Measurements from ENCODE around the gene SRMS. TPM values are rescaled to one million over a fixed set of nuclear protein-coding genes. Genes with fewer than 3 reads are reported as not detected.

Gene SRMS
- total and polyA plus RNA-seq, 4 donors = 0.06 TPM; not detected in 3

DNA sequence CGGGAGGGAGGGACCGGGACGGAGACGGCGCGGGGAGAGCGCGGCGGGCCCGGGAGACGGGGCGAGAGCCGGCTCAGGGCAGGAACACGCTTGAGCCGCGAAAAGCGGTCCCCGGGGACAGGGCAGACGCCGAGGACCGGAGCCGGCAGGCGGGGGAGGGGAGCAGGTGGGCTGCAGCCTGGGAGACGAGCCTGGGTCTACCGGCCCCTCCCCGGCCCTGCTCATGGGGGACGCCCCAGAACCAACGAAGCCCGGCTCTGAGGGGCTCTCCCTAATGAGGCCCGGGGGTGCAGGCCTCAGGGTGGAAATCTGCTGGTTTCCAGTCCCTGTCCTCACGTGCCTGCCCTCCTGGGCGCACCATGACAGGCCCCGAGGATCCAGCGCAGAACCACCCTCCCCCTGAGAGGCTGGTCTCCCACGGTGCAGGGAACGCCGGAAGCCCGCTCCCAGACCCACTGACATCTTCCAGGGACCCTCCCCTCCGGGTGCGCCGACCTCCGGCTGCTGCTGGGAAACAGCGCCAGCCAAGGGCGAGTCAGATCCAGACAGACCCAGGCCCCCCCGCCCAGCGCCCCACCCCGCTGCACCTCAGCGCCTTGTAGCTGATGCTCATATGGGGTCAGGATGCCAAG, 48.1 kb downstream of the SRMS start:
- Histone ChIP-seq H3K9ac (ENCODE audit: insufficient read depth in 1 of 2, low read length in 2 of 2) (no peak overlapping the region), H3K27me3 (ENCODE audit: control insufficient read depth in 3 of 3, insufficient read depth in 3 of 3, low read length in 2 of 3) (peaks cover 17 to 50% (median 21%) of the 10 kb centered on the region in 3 donors), H3K27ac (ENCODE audit: low read depth in 1 of 2, low read length in 1 of 2) (peak overlapping the region in 1 of 2 donors; percentile 74), H3K4me3 (no peak overlapping the region), H3K4me1 (ENCODE audit: control insufficient read depth in 5 of 5, insufficient read depth in 5 of 5, low read length in 5 of 5) (peaks cover 0 to 8% (median 2%) of the 10 kb centered on the region in 5 donors), H3K9me3 (ENCODE audit: control insufficient read depth in 4 of 4, insufficient read depth in 3 of 4, low read length in 3 of 4) (peaks cover 0 to 2% (median under 1%) of the 10 kb centered on the region in 4 donors), H3K36me3 (ENCODE audit: control insufficient read depth in 4 of 4, insufficient read depth in 4 of 4, low read length in 4 of 4) (no peaks in the 10 kb centered on the region)
- TF ChIP-seq, protein P1, sequence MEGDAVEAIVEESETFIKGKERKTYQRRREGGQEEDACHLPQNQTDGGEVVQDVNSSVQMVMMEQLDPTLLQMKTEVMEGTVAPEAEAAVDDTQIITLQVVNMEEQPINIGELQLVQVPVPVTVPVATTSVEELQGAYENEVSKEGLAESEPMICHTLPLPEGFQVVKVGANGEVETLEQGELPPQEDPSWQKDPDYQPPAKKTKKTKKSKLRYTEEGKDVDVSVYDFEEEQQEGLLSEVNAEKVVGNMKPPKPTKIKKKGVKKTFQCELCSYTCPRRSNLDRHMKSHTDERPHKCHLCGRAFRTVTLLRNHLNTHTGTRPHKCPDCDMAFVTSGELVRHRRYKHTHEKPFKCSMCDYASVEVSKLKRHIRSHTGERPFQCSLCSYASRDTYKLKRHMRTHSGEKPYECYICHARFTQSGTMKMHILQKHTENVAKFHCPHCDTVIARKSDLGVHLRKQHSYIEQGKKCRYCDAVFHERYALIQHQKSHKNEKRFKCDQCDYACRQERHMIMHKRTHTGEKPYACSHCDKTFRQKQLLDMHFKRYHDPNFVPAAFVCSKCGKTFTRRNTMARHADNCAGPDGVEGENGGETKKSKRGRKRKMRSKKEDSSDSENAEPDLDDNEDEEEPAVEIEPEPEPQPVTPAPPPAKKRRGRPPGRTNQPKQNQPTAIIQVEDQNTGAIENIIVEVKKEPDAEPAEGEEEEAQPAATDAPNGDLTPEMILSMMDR (IDR thresholded peaks at IDR 0.05; ENCODE audit: control extremely low read depth, extremely low read depth) = no peak
- ATAC-seq (ENCODE audit: insufficient read depth, low FRiP score) (no peak), DNase-seq (no peak)
- WGBS, 2 donors = 8 to 15% methylated on average over 34 to 48 of the region's 48 CpGs

DNA sequence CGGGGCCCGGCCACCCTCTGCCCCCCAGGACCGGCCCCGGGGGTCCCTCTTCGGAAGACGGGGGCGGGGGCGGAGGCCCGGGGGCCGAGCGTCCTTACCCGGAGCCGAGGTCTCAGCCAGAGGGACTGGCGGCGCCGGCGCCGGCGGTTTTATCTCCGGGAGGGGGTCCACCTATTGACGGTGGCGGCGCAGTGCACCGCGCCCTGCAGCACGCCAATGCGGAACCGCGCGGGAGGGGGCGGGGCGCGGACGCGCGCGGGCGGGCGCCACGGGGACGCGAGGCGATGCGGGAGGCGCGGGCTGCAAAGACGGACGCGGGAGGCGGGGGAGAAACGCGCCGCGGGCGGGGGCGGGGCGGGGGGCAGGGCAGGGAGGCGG, 48.6 kb downstream of the SRMS start, which contains the start of gene EEF1A2:
TSS of gene EEF1A2 (minus strand) at position 124 of the 378 bp plus-strand sequence. CDS start 1,320 bp downstream, outside the sequence.
- 1% methylated on average over 29 to 58 of the region's 58 CpGs for WGBS, 2 donors
- ATAC-seq (ENCODE audit: insufficient read depth, low FRiP score) (no peak), DNase-seq (no peak)
- Histone ChIP-seq H3K4me3 (no peak within 1 kb of the TSS), H3K4me1 (ENCODE audit: control insufficient read depth in 5 of 5, insufficient read depth in 5 of 5, low read length in 5 of 5) (peaks cover 0 to 8% (median 2%) of the 10 kb centered on the region in 5 donors), H3K27me3 (ENCODE audit: control insufficient read depth in 3 of 3, insufficient read depth in 3 of 3, low read length in 2 of 3) (peaks cover 17 to 50% (median 21%) of the 10 kb centered on the region in 3 donors), H3K27ac (ENCODE audit: low read depth in 1 of 2, low read length in 1 of 2) (peak within 1 kb of the TSS in 1 of 2 donors; percentile 95), H3K9ac (ENCODE audit: insufficient read depth in 1 of 2, low read length in 2 of 2) (no peak within 1 kb of the TSS), H3K36me3 (ENCODE audit: control insufficient read depth in 4 of 4, insufficient read depth in 4 of 4, low read length in 4 of 4) (no peaks in the 10 kb centered on the region), H3K9me3 (ENCODE audit: control insufficient read depth in 4 of 4, insufficient read depth in 3 of 4, low read length in 3 of 4) (no peaks in the 10 kb centered on the region)
- TF ChIP-seq, protein P1 (IDR thresholded peaks at IDR 0.05; ENCODE audit: control extremely low read depth, extremely low read depth) = no peak

DNA sequence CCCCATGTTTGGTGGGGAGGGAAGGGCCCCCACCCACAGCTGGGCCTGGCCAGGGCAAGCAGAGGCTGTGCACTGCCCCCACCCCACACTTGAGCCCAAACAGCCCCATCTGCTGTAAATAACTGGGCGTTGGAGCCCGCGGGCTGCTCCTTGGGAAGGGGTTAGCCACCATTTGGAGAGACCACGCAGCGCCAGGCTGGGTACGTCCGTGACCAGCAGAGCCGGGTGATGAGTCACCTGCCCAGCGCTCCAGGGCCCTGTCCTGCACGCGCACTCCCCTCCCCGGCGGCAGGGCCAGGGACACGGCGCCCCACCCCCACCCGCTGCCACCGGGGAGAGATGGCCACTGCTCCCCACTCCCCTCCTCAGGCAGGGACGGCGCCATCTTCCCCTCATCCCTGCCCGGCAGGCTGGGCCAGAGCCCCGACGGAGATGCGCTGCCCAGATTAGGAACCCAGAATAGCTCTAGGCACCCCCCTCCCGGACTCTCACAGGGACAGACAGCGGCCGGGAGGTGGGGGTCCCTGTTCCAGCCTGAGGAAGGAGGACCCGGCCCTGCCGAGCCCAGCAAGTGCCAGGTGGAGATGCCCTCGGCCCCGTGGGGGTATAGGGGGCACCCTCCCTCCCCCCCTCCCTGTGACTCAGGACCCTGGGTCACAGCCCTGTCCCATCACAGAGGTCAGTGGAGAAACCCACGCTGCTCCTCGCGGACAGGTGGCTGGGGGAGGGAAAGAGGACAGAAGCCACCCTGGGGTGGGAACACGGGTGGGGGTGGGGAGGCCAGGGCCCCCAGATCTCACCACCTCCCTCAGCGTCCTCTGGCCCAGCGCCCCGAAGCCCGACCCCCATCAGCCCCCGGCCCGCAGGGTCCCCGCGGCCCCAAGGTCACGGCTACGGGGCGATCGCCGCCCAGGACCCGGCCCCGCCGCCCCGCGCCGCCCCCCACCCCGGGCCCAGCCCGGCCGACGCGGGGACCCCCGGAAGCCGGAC, 49.3 kb downstream of the SRMS start:
- Histone ChIP-seq H3K9ac (ENCODE audit: insufficient read depth in 1 of 2, low read length in 2 of 2) (no peak overlapping the region), H3K4me3 (no peak overlapping the region), H3K4me1 (ENCODE audit: control insufficient read depth in 5 of 5, insufficient read depth in 5 of 5, low read length in 5 of 5) (peaks cover 0 to 8% (median 2%) of the 10 kb centered on the region in 5 donors), H3K36me3 (ENCODE audit: control insufficient read depth in 4 of 4, insufficient read depth in 4 of 4, low read length in 4 of 4) (no peaks in the 10 kb centered on the region), H3K9me3 (ENCODE audit: control insufficient read depth in 4 of 4, insufficient read depth in 3 of 4, low read length in 3 of 4) (no peaks in the 10 kb centered on the region), H3K27ac (ENCODE audit: low read depth in 1 of 2, low read length in 1 of 2) (peak overlapping the region in 1 of 2 donors; percentile 95), H3K27me3 (ENCODE audit: control insufficient read depth in 3 of 3, insufficient read depth in 3 of 3, low read length in 2 of 3) (peaks cover 17 to 47% (median 21%) of the 10 kb centered on the region in 3 donors)
- TF ChIP-seq, protein P1 (IDR thresholded peaks at IDR 0.05; ENCODE audit: control extremely low read depth, extremely low read depth) = no peak
- WGBS, 2 donors = 5 to 8% methylated on average over 38 to 60 of the region's 60 CpGs
- no peak for DNase-seq
- ATAC-seq (ENCODE audit: insufficient read depth, low FRiP score) = no peak

All from lung (tissue), 12 donors.